Esophagus squamous epithelium (tissue), 5 donors: ENCODE data around the gene VWA5B2. TPM values are rescaled to one million over a fixed set of nuclear protein-coding genes. Genes with fewer than 3 reads are reported as not detected.
A peak's percentile ranks its signal among the peaks of the same experiment; 100 is the strongest.

Source experiments
- DNase-seq: peaks from one replicate; lab custom pipeline; 2025; lab: John Stamatoyannopoulos, UW
- H3K27ac ChIP-seq, 4 donors: fragments of 200-600 bp; sonication (generic); one replicate each; pipeline ENCODE4 v1.5.1; 2016 to 2019; ENCODE audit warnings: mild to moderate bottlenecking in 1 of 4
- H3K27me3 ChIP-seq, 4 donors: fragments of 200-600 bp; sonication (generic); 1 replicate in 3 of 4; 2 replicates in 1 of 4; pipeline versions ENCODE4 v1.5.1 to v1.6.0; 2017 to 2021; ENCODE audit warnings: antibody characterized with exemption in 1 of 4
- H3K36me3 ChIP-seq, 3 donors: fragments of 200-600 bp; sonication (generic); one replicate each; pipeline ENCODE4 v1.5.1; 2016 to 2019
- H3K4me1 ChIP-seq, 3 donors: fragments of 200-600 bp; sonication (generic); one replicate each; pipeline ENCODE4 v1.5.1; 2017 to 2019
- H3K4me3 ChIP-seq, 4 donors: fragments of 200-600 bp; sonication (generic); 1 replicate in 3 of 4; 2 replicates in 1 of 4; pipeline ENCODE4 v1.5.1; 2016 to 2019; ENCODE audit warnings: mild to moderate bottlenecking in 2 of 4, moderate library complexity in 1 of 4
- H3K9me3 ChIP-seq, 3 donors: fragments of 200-600 bp; sonication (generic); one replicate each; pipeline ENCODE4 v1.5.1; 2016 to 2019
- POLR2A ChIP-seq, 4 donors: fragments of 450-650 bp; IDR thresholded peaks; one replicate each; pipeline ENCODE4 v1.6.1; 2017; ENCODE audit warnings: antibody characterized with exemption in 4 of 4, mild to moderate bottlenecking in 4 of 4, moderate library complexity in 3 of 4
- WGBS, 2 donors: methylation state at CpG; one replicate each; pipeline ENCODE4 v1.1.5; 2018; 5-methylcytosine and 5-hydroxymethylcytosine counted together
- intact Hi-C: fragments of 100-400 bp; cut with DNase I; formaldehyde crosslinking; loops from one replicate; pipeline ENCODE4 v1.15.0; 2022
- total RNA-seq, 4 donors: library from RNA; depleted of rRNA; stranded (reverse); fragments of >200 nt; gene quantifications; one replicate each; pipeline ENCODE4 v1.1.0, GENCODE V29; 2016
- TF ChIP-seq, protein P1 (sequence below), 6 experiments: fragments of 450-650 bp in 4 of 6; fragments of 200-600 bp in 2 of 6; sonication (generic) in 2 of 6; IDR thresholded peaks; one replicate each; pipeline ENCODE4 v1.5.1; 2016 to 2019; ENCODE audit warnings: antibody characterized with exemption in 6 of 6, mild to moderate bottlenecking in 4 of 6, moderate library complexity in 4 of 6
- donor health status: DM: yes; HTN: yes; CAD: no.

Gene VWA5B2
- total RNA-seq, 4 donors from 2014 or later = 0.22 TPM; not detected in 3

DNA sequence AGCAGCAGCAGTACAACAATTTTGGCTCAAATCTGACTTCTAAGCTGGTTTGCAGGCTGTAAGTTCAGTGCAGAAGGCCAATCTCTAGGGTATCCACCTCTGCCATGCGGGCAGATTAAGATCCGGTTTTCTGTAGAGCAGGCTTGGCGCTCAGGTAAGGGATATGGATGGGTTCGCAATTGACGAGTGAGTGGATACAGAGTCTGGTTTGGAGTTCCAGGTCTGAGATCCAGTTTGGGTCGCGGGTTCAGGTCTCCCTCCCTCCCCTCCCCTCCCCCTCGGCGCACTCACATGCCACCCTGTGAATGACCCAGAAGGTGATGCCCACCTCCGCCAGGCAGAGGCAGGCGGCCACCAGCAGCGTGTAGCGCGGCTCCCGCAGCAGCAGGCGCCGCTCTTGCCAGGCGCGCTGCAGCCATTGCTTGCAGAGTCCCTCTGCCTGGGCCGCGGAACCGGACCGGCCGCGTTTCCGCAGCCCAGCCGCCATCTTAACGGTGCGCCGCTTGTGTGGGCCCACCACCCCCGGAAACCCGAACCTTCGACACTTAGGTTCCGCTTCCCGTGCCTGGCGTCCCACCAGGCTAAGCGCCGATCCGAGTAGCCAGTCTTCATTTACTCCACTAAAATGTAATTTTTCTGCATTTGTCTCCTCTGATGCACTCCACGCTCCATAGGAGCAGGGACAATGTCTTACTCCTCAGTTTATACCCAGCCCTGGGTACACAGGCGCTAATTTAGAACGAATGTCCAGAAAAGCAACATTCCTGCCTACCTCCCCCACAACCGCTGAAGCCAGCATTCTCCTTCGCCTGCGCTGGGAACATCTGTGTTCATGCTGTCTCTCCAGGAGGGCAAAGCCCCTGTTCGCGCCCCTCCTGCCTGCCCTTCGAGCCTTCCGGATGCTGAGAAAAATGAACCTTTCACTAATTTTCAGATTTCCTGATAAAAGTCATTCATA, 19.3 kb downstream of the VWA5B2 start, which contains the start of gene ALG3:
TSS of gene ALG3 (minus strand) at position 509 of the 958 bp plus-strand sequence. CDS start at position 487, 22 bp downstream.
- Histone ChIP-seq H3K27ac (peak within 1 kb of the TSS; percentile 80 to 91 (median 86)), H3K9me3 (no peaks in the 10 kb centered on the region), H3K4me1 (peaks cover 5 to 30% (median 17%) of the 10 kb centered on the region in 3 donors), H3K4me3 (peak within 1 kb of the TSS; percentile 74 to 89 (median 76)), H3K36me3 (peaks cover 16 to 25% (median 17%) of the 10 kb centered on the region in 3 donors), H3K27me3 (no peaks in the 10 kb centered on the region)
- 0 to 1% methylated on average over 25 to 42 of the region's 49 CpGs for WGBS, 2 donors
- peak; percentile 29 for DNase-seq
- intact Hi-C loops = no loop called here
- TF ChIP-seq POLR2A (IDR thresholded peaks at IDR 0.05) = peak in 1 of 4 donors; percentile 68
- TF ChIP-seq, protein P1, sequence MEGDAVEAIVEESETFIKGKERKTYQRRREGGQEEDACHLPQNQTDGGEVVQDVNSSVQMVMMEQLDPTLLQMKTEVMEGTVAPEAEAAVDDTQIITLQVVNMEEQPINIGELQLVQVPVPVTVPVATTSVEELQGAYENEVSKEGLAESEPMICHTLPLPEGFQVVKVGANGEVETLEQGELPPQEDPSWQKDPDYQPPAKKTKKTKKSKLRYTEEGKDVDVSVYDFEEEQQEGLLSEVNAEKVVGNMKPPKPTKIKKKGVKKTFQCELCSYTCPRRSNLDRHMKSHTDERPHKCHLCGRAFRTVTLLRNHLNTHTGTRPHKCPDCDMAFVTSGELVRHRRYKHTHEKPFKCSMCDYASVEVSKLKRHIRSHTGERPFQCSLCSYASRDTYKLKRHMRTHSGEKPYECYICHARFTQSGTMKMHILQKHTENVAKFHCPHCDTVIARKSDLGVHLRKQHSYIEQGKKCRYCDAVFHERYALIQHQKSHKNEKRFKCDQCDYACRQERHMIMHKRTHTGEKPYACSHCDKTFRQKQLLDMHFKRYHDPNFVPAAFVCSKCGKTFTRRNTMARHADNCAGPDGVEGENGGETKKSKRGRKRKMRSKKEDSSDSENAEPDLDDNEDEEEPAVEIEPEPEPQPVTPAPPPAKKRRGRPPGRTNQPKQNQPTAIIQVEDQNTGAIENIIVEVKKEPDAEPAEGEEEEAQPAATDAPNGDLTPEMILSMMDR (IDR thresholded peaks at IDR 0.05) = no peak

DNA sequence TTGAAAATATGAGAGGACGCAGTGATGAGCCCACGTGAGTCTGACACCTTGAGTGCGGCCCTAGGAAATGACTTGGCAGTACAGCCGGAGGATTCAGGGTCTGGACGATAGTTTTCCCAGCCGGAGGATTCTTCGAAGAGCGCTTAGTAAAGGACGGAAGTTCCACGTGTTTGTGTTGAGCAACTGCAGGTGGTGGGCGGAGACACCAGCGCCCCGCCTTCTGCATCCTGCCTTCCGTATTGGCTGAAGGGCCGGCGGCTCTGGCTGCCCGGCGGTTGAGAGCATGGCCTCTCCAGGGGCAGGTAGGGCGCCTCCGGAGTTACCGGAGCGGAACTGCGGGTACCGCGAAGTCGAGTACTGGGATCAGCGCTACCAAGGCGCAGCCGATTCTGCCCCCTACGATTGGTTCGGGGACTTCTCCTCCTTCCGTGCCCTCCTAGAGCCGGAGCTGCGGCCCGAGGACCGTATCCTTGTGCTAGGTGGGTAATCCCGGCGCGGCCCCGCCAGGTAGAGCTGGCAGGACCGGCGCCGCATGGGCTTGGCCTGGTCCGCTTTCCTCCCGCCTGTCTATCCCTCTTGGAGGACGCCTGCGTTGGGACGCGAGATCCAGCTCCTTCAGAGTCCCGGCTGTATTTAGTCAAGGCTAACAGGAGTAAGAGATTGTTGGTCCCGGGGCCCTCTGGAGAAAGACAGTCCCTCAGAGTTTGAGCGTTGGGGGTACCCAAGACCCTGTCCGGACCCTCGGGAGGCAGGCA, 20.2 kb downstream of the VWA5B2 start, which contains the start of gene EEF1AKMT4:
TSS of gene EEF1AKMT4 (plus strand) at position 261 of the 755 bp plus-strand sequence. CDS start at position 284, 23 bp downstream.
- Histone ChIP-seq H3K27ac (peak within 1 kb of the TSS; percentile 80 to 91 (median 86)), H3K36me3 (peaks cover 8 to 17% (median 9%) of the 10 kb centered on the region in 3 donors), H3K4me1 (peaks cover 5 to 30% (median 17%) of the 10 kb centered on the region in 3 donors), H3K4me3 (peak within 1 kb of the TSS; percentile 74 to 89 (median 76)), H3K27me3 (no peaks in the 10 kb centered on the region), H3K9me3 (no peaks in the 10 kb centered on the region)
- peak in 1 of 4 donors; percentile 16 for TF ChIP-seq POLR2A (IDR thresholded peaks at IDR 0.05)
- TF ChIP-seq, protein P1 (IDR thresholded peaks at IDR 0.05) = peak; percentile 25 to 47 (median 28)
- peak; percentile 73 for DNase-seq
- WGBS, 2 donors = 0 to 1% methylated on average over 10 to 24 of the region's 54 CpGs
- intact Hi-C loops = no loop called here

DNA sequence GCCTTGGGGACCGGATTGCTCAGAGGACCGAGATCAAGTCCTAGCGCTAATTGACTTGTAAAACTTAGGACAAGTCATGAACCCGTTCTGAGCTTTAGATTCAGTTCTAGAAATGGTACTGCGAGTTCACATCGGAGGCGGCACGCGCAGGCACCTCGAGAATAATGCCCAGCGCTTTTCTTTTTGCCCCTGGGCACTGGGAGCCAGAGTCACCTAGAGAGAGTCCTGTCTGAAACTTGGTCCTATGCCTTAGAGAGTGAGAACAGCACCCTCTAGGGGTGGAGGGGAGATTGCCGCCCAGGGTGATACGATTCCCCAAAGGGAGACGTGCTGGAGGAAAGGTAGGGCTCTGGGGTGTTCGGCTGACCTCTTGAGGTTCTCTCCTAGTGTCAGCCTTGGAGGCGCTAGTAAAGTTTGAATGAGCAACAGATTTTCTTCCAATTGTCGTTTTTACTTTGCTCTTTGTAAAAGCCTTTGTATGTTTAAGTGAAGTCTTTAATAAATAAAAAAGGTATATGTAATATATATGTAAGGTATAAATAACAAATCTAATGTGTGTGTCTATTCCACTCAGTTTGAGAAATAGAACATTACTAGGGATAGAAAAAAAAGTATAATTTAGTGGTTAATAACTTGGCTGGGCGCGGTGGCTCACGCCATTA, 20.9 kb downstream of the VWA5B2 start:
- peak; percentile 37 for DNase-seq
- Histone ChIP-seq H3K4me1 (peaks cover 5 to 30% (median 17%) of the 10 kb centered on the region in 3 donors), H3K27ac (peak overlapping the region; percentile 80 to 91 (median 86)), H3K4me3 (peak overlapping the region; percentile 74 to 89 (median 76)), H3K9me3 (no peaks in the 10 kb centered on the region), H3K27me3 (no peaks in the 10 kb centered on the region), H3K36me3 (peaks cover under 1 to 10% (median 2%) of the 10 kb centered on the region in 3 donors)
- 15 to 17% methylated on average over 15 to 17 of the region's 20 CpGs for WGBS, 2 donors
- TF ChIP-seq POLR2A (IDR thresholded peaks at IDR 0.05) = no peak
- TF ChIP-seq, protein P1 (IDR thresholded peaks at IDR 0.05) = peak; percentile 82 to 94 (median 89)
- intact Hi-C loops = no loop called here

DNA sequence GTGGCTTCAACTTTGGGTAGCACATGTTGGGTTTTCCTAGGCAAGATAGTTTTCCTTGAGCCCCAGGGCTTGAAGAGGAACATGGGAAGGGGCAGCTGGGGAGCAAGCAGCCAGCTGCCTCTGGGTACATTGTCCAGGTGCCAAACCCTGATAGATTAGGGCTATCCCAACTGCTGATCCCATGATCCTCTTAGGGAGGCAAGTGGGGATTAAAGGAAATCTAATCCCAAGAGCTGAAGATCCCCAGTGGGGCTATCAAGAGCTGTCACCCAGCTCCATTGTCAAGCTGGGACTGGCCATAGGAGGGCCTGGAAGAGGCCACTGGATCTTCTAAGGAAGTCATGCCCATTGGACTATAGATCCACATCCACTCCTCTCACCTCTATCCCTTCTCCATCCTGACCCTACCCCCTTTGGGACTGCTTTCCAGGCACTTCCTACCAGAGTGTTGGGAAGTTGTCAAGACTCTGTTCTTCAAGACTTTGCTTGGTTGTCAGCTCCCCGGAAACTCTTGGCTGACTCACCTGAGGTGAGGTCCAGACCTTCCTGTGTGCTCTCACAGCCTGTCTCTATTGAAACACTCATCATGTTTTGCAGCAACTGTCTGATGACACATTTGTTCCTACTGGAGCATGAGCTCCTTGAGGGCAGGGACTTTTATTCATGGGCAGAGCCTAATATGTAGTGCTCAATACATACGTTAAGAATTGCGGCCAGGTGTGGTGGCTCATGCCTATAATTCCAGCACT, 26.1 kb downstream of the VWA5B2 start:
- intact Hi-C loops = no loop called here
- no peak overlapping the region for H3K4me3 ChIP-seq

More for the DNA sequence above, 26.1 kb downstream of the VWA5B2 start:
- Histone ChIP-seq H3K27me3 (peaks cover 4 to 24% (median 4%) of the 10 kb centered on the region in 4 donors), H3K36me3 (peaks cover 0 to 16% (median 4%) of the 10 kb centered on the region in 3 donors), H3K4me1 (peaks cover 7 to 18% (median 10%) of the 10 kb centered on the region in 3 donors), H3K27ac (no peak overlapping the region), H3K9me3 (no peaks in the 10 kb centered on the region)
- no peak for DNase-seq
- TF ChIP-seq, protein P1 (IDR thresholded peaks at IDR 0.05) = no peak
- no peak for TF ChIP-seq POLR2A (IDR thresholded peaks at IDR 0.05)
- 67 to 85% methylated on average over 3 of the region's 3 CpGs for WGBS, 2 donors
